K562 (cell line): Measurements from ENCODE around the gene PIGC.

ENCODE experiments used
- EP300 ChIP-seq: IDR thresholded peaks from 2 replicates; pipeline ENCODE4 v1.6.1; 2012; ENCODE audit warnings: low read length, improper control_type of control experiment
- MAFF ChIP-seq: IDR thresholded peaks from 2 replicates; pipeline ENCODE4 v1.6.1; 2012; ENCODE audit warnings: low read length, improper control_type of control experiment
- MYBL2 ChIP-seq, 2 experiments: fragments of 450-650 bp in 1 of 2; sonication (generic) in 1 of 2; formaldehyde crosslinking in 1 of 2; IDR thresholded peaks; 2 replicates each; pipeline versions ENCODE4 v1.6.1 to v1.8.1; 2017 to 2022; ENCODE audit warnings: borderline replicate concordance in 1 of 2, inconsistent platforms in 1 of 2, low read depth in 1 of 2, mild to moderate bottlenecking in 1 of 2, missing genetic modification reagents in 1 of 2, moderate library complexity in 1 of 2
- TF ChIP-seq, protein P1 (sequence below): sonication (generic); formaldehyde crosslinking; IDR thresholded peaks from 2 replicates; pipeline ENCODE4 v1.5.0; 2020; ENCODE audit warnings: missing genetic modification reagents
- TF ChIP-seq, protein P2 (sequence below): fragments of 450-650 bp; formaldehyde crosslinking; IDR thresholded peaks from 2 replicates; pipeline ENCODE4 v1.4.0; 2020; ENCODE audit warnings: mild to moderate bottlenecking, moderate library complexity
- TF ChIP-seq, protein P3 (sequence below): sonication (generic); formaldehyde crosslinking; IDR thresholded peaks from 2 replicates; pipeline ENCODE4 v1.8.0; 2022; ENCODE audit warnings: missing genetic modification reagents, mild to moderate bottlenecking, moderate library complexity, borderline replicate concordance
- TF ChIP-seq, protein P4 (sequence below): sonication (generic); formaldehyde crosslinking; IDR thresholded peaks from 2 replicates; pipeline ENCODE4 v1.9.0; 2022; ENCODE audit warnings: mild to moderate bottlenecking, missing genetic modification reagents

DNA sequence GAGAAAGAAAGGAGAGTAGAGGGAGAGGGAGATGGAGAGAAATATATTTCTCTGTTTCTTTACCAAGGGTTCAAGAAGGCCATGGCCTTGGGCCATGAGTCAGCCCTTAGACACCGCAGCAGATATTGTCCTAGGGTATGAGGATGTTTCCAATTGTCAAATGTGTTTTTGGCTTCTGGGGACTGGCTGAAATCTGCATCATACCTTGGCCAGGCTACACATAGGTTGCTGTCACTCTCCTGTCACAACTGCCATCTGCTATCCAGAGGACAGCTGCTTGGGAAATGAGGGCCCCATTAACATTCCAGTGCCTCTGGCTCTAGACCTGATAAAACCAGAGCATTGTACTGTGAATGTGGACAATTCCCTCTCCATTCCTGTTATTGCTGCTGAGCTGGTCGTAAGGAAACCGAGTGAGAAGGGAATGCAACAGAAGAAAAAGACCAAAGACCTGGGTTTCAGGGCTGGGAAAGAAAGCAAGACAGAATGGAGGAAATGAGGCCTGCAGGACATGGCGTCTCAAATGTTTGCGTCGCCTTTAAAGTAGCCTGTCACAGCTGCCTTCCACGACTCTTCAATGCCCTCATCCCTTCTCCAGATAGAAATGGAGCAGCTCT is 8.8 kb upstream of the PIGC start:
- TF ChIP-seq, protein P1, sequence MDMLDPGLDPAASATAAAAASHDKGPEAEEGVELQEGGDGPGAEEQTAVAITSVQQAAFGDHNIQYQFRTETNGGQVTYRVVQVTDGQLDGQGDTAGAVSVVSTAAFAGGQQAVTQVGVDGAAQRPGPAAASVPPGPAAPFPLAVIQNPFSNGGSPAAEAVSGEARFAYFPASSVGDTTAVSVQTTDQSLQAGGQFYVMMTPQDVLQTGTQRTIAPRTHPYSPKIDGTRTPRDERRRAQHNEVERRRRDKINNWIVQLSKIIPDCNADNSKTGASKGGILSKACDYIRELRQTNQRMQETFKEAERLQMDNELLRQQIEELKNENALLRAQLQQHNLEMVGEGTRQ = no peak
- TF ChIP-seq, protein P2, sequence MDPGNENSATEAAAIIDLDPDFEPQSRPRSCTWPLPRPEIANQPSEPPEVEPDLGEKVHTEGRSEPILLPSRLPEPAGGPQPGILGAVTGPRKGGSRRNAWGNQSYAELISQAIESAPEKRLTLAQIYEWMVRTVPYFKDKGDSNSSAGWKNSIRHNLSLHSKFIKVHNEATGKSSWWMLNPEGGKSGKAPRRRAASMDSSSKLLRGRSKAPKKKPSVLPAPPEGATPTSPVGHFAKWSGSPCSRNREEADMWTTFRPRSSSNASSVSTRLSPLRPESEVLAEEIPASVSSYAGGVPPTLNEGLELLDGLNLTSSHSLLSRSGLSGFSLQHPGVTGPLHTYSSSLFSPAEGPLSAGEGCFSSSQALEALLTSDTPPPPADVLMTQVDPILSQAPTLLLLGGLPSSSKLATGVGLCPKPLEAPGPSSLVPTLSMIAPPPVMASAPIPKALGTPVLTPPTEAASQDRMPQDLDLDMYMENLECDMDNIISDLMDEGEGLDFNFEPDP = no peak
- TF ChIP-seq EP300 = no peak
- TF ChIP-seq MYBL2 (IDR thresholded peaks at IDR 0.05; ENCODE audit: low read depth) = no peak
- TF ChIP-seq MYBL2 (CRISPR knock-in tag; IDR thresholded peaks at IDR 0.05; ENCODE audit: borderline replicate concordance) = no peak
- TF ChIP-seq, protein P3, sequence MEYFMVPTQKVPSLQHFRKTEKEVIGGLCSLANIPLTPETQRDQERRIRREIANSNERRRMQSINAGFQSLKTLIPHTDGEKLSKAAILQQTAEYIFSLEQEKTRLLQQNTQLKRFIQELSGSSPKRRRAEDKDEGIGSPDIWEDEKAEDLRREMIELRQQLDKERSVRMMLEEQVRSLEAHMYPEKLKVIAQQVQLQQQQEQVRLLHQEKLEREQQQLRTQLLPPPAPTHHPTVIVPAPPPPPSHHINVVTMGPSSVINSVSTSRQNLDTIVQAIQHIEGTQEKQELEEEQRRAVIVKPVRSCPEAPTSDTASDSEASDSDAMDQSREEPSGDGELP (CRISPR knock-in tag) = 0 out of 2 replicates have a peak, but pooled peaks have one; percentile 25
- TF ChIP-seq, protein P4, sequence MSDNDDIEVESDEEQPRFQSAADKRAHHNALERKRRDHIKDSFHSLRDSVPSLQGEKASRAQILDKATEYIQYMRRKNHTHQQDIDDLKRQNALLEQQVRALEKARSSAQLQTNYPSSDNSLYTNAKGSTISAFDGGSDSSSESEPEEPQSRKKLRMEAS (CRISPR knock-in tag) = no peak
- no peak for TF ChIP-seq MAFF
